IMR-90 (cell line): ENCODE results near the gene KIF16B. TPM values are rescaled to one million over a fixed set of nuclear protein-coding genes. Genes with fewer than 3 reads are reported as not detected.

Experiments used
- ATAC-seq: fragments of 200-7000 bp; cut with Tn5 transposase; 2 replicates; pipeline ENCODE4 v1.9.1; 2020; ENCODE audit warnings: low read depth, mild to moderate bottlenecking, moderate library complexity
- BruUV-seq: library from RNA; stranded (reverse); fragments of 400-500 nt; replicated peaks from 2 replicates; lab custom pipeline; 2021; lab: Mats Ljungman, UMichigan
- CTCF ChIA-PET: fragments of 300-600 bp; formaldehyde crosslinking; extraction: SDS; loops from one replicate; lab custom pipeline; 2021; ENCODE audit warnings: antibody characterized with exemption; lab: Yijun Ruan, JAX
- POLR2A ChIA-PET: fragments of 300-600 bp; sonication (Branson Sonifier 250); formaldehyde crosslinking; loops from one replicate; lab custom pipeline; 2022; ENCODE audit warnings: antibody characterized with exemption; ENCODE audit not compliant: unreplicated experiment; lab: Charles Lee
- DNase-seq: peaks from one replicate; pipeline ENCODE4 v3.0.0; 2013
- H2AFZ ChIP-seq: replicated peaks from 2 replicates; pipeline ENCODE3; 2013; ENCODE audit warnings: low read length, mild to moderate bottlenecking; ENCODE audit not compliant: poor library complexity
- H2AK5ac ChIP-seq: 2 replicates; pipeline ENCODE4 v1.6.1; 2013; ENCODE audit warnings: low read depth, low read length, inconsistent platforms
- H2AK9ac ChIP-seq: replicated peaks from 2 replicates; pipeline ENCODE3; 2013; ENCODE audit warnings: mild to moderate bottlenecking, low read depth, low read length, moderate library complexity; ENCODE audit not compliant: poor library complexity
- H2BK120ac ChIP-seq: 2 replicates; pipeline ENCODE4 v1.6.1; 2013; ENCODE audit warnings: low read depth, low read length, inconsistent platforms
- H2BK15ac ChIP-seq: 3 replicates; pipeline ENCODE4 v1.6.1; 2013; ENCODE audit warnings: low read depth, low read length, inconsistent platforms
- H2BK20ac ChIP-seq: 2 replicates; pipeline ENCODE4 v1.6.1; 2013; ENCODE audit warnings: low read depth, mild to moderate bottlenecking, inconsistent platforms, low read length, moderate library complexity
- H2BK5ac ChIP-seq: 2 replicates; pipeline ENCODE4 v1.6.1; 2013; ENCODE audit warnings: mild to moderate bottlenecking, low read depth, low read length, inconsistent platforms; ENCODE audit not compliant: poor library complexity, severe bottlenecking
- H3K14ac ChIP-seq: replicated peaks from 2 replicates; pipeline ENCODE4 v1.6.1; 2013; ENCODE audit warnings: low read depth, low read length, inconsistent platforms
- H3K18ac ChIP-seq: 2 replicates; pipeline ENCODE4 v1.6.1; 2013; ENCODE audit warnings: low read depth, low read length, control low read depth
- H3K23ac ChIP-seq: 2 replicates; pipeline ENCODE4 v1.6.1; 2013; ENCODE audit warnings: low read depth, low read length, inconsistent platforms
- H3K27ac ChIP-seq: 2 replicates; pipeline ENCODE4 v1.5.1; 2013; ENCODE audit warnings: mild to moderate bottlenecking, control low read depth, low read length; ENCODE audit not compliant: insufficient read depth
- H3K27me3 ChIP-seq: 2 replicates; pipeline ENCODE4 v1.6.1; 2013; ENCODE audit warnings: low read length; ENCODE audit not compliant: control insufficient read depth, insufficient read depth
- H3K36me3 ChIP-seq: 2 replicates; pipeline ENCODE4 v1.6.1; 2013; ENCODE audit warnings: low read length, mixed read lengths; ENCODE audit not compliant: control insufficient read depth, insufficient read depth
- H3K4ac ChIP-seq: 2 replicates; pipeline ENCODE4 v1.6.1; 2013; ENCODE audit warnings: low read depth, low read length, inconsistent platforms
- H3K4me1 ChIP-seq: 2 replicates; pipeline ENCODE4 v1.6.1; 2013; ENCODE audit warnings: low read length, mixed read lengths; ENCODE audit not compliant: control insufficient read depth, insufficient read depth
- H3K4me2 ChIP-seq: 2 replicates; pipeline ENCODE4 v1.6.1; 2013; ENCODE audit warnings: low read depth, mild to moderate bottlenecking, control low read depth, low read length, moderate library complexity
- H3K4me3 ChIP-seq: 2 replicates; pipeline ENCODE4 v1.5.1; 2013; ENCODE audit warnings: low read depth, mild to moderate bottlenecking, control low read depth, low read length, moderate library complexity; ENCODE audit not compliant: insufficient read depth
- H3K56ac ChIP-seq: 2 replicates; pipeline ENCODE4 v1.6.1; 2013; ENCODE audit warnings: low read length, inconsistent platforms; ENCODE audit not compliant: insufficient read depth; ENCODE audit errors: extremely low read depth
- H3K79me1 ChIP-seq, 2 experiments: 2 replicates each; pipeline ENCODE4 v1.6.1; 2013; ENCODE audit warnings: low read length in 2 of 2, inconsistent platforms in 1 of 2, low read depth in 1 of 2
- H3K9ac ChIP-seq: 2 replicates; pipeline ENCODE4 v1.6.1; 2013; ENCODE audit warnings: low read depth, low read length, control low read depth
- H3K9me1 ChIP-seq: 2 replicates; pipeline ENCODE4 v1.6.1; 2013; ENCODE audit warnings: low read length, inconsistent platforms; ENCODE audit not compliant: insufficient read depth
- H3K9me3 ChIP-seq: 2 replicates; pipeline ENCODE4 v1.6.1; 2013; ENCODE audit warnings: low read length; ENCODE audit not compliant: control insufficient read depth, insufficient read depth
- H4K20me1 ChIP-seq: 2 replicates; pipeline ENCODE4 v1.6.1; 2013; ENCODE audit warnings: low read length, inconsistent platforms; ENCODE audit not compliant: insufficient read depth
- H4K5ac ChIP-seq: 2 replicates; pipeline ENCODE4 v1.6.1; 2013; ENCODE audit warnings: mild to moderate bottlenecking, low read depth, low read length, control low read depth
- H4K8ac ChIP-seq, 2 experiments: 2 replicates each; pipeline ENCODE4 v1.6.1; 2013; ENCODE audit warnings: low read depth in 2 of 2, low read length in 2 of 2, control low read depth in 1 of 2, inconsistent platforms in 1 of 2
- H4K91ac ChIP-seq: 2 replicates; pipeline ENCODE4 v1.6.1; 2013; ENCODE audit warnings: low read depth, low read length, inconsistent platforms; ENCODE audit not compliant: insufficient read depth
- CHD1 ChIP-seq: IDR thresholded peaks from 2 replicates; pipeline ENCODE4 v1.6.1; 2012; ENCODE audit warnings: low read depth, low read length, improper control_type of control experiment
- FOS ChIP-seq: fragments of 150-350 bp; IDR thresholded peaks from 2 replicates; pipeline ENCODE4 v1.6.1; 2016; ENCODE audit warnings: low read depth, low read length
- MAFK ChIP-seq: IDR thresholded peaks from 2 replicates; pipeline ENCODE4 v1.6.1; 2012; ENCODE audit warnings: low read depth, low read length, improper control_type of control experiment
- MAZ ChIP-seq: IDR thresholded peaks from 2 replicates; pipeline ENCODE4 v1.6.1; 2012; ENCODE audit warnings: low read depth, mild to moderate bottlenecking, low read length, improper control_type of control experiment, moderate library complexity, borderline replicate concordance
- MXI1 ChIP-seq: IDR thresholded peaks from 2 replicates; pipeline ENCODE4 v1.6.1; 2012; ENCODE audit warnings: low read depth, mild to moderate bottlenecking, low read length, moderate library complexity, borderline replicate concordance
- POLR2A ChIP-seq: IDR thresholded peaks from 2 replicates; pipeline ENCODE4 v1.6.1; 2012; ENCODE audit warnings: mild to moderate bottlenecking, low read depth, low read length
- RAD21 ChIP-seq: IDR thresholded peaks from 2 replicates; pipeline ENCODE4 v1.6.1; 2012; ENCODE audit warnings: low read length, improper control_type of control experiment
- USF2 ChIP-seq: fragments of 150-350 bp; IDR thresholded peaks from 2 replicates; pipeline ENCODE4 v1.6.1; 2017; ENCODE audit warnings: mild to moderate bottlenecking, antibody characterized with exemption, low read length, low read depth
- WGBS, 2 experiments: methylation state at CpG; one replicate each; pipeline versions ENCODE4 v1.1.5 to v1.1.7; 2013; ENCODE audit warnings: missing lambda C conversion rate in 2 of 2; ENCODE audit not compliant: insufficient read length in 1 of 2; ENCODE audit errors: extremely low coverage in 2 of 2; 5-methylcytosine and 5-hydroxymethylcytosine counted together
- dilution Hi-C: fragments of 300-500 bp; cut with HindIII; formaldehyde crosslinking; loops from one replicate; pipeline ENCODE4 v1.14.3; 2018; ENCODE audit warnings: low sequenced_read_pairs; ENCODE audit not compliant: unreplicated experiment
- in situ Hi-C: fragments of 300-500 bp; cut with MboI; formaldehyde crosslinking; loops from 3 replicates; pipeline ENCODE4 v1.14.3; 2019; ENCODE audit warnings: low sequenced_read_pairs, inconsistent platforms, mixed read lengths
- intact Hi-C: fragments of 100-400 bp; cut with micrococcal nuclease; formaldehyde crosslinking; loops from 2 replicates; pipeline ENCODE4 v1.10.0; 2022
- polyA plus RNA-seq, 3 experiments: library from polyadenylated mRNA; depleted of rRNA; stranded (reverse); fragments of >200 nt; gene quantifications; 2 replicates each; pipeline ENCODE4 v1.2.3, GENCODE V29; 2012; ENCODE audit warnings: low replicate concordance in 1 of 3
- total RNA-seq: library from RNA; depleted of rRNA; stranded (reverse); fragments of >200 nt; gene quantifications from 2 replicates; pipeline ENCODE4 v1.2.3, GENCODE V29; 2012

KIF16B gene
- total and polyA plus RNA-seq, 2 of the 4 experiments (the other 2 are of a cell fraction), result 4.7 to 10.0 TPM

- TF ChIP-seq MAZ, result no peak
These were observed 33.8 kb downstream of the KIF16B start (continued) for GRCh38 chr20:16539280-16540021.

- no peak overlapping the region for H3K56ac ChIP-seq
- no peaks in the 10 kb centered on the region for H3K36me3 ChIP-seq
- DNase-seq (no peak), ATAC-seq (no peak)
- no peaks in the 10 kb centered on the region for H3K9me3 ChIP-seq
- no peak overlapping the region for H3K4me2 ChIP-seq
- peaks cover 7% of the 10 kb centered on the region; the same call in 1 of the 2 replicates for H3K9me1 ChIP-seq
- H3K14ac ChIP-seq, result no peak overlapping the region
- no peak overlapping the region for H2BK5ac ChIP-seq
- no peak overlapping the region for H4K91ac ChIP-seq
- H4K20me1 ChIP-seq, result no peaks in the 10 kb centered on the region
- H3K18ac ChIP-seq, result no peak overlapping the region
- H3K9ac ChIP-seq, result no peak overlapping the region
- no peak overlapping the region for H2BK120ac ChIP-seq
- H3K79me1 ChIP-seq, result peaks cover 7 to 16% of the 10 kb centered on the region in 2 experiments; a peak in 3 of 4 replicates
- intact Hi-C loops, result no loop called here
- no peak overlapping the region for H3K4ac ChIP-seq
- H2BK20ac ChIP-seq, result no peak overlapping the region
- TF ChIP-seq USF2 (no peak), MAFK (no peak), FOS (no peak), POLR2A (no peak), MXI1 (no peak), RAD21 (no peak), CHD1 (no peak)
- no peak overlapping the region for H2AK5ac ChIP-seq
- no peak overlapping the region for H2AFZ ChIP-seq
- dilution Hi-C loops, result no loop called here
- no peak overlapping the region for H3K4me3 ChIP-seq
- BruUV-seq, result no TSS peak
- in situ Hi-C loops, result no loop called here
- CTCF ChIA-PET, result no interaction called here
- no peak overlapping the region for H4K8ac ChIP-seq
- no peak overlapping the region for H3K27ac ChIP-seq
- POLR2A ChIA-PET, result no interaction called here
- peaks cover 6% of the 10 kb centered on the region; the same call in 1 of the 2 replicates for H3K4me1 ChIP-seq
- H2BK15ac ChIP-seq, result no peak overlapping the region
- no peak overlapping the region for H4K5ac ChIP-seq
- no peaks in the 10 kb centered on the region for H3K27me3 ChIP-seq
- H2AK9ac ChIP-seq, result no peak overlapping the region
- no peak overlapping the region for H3K23ac ChIP-seq
- WGBS, 2 experiments, result no CpG with 5 or more reads among the region's 4 CpGs
These were observed 34.5 kb downstream of the KIF16B start for GRCh38 chr20:16538779-16539178.
